ENCODE results near the gene ABCA4. TPM values are rescaled to one million over a fixed set of nuclear protein-coding genes. Genes with fewer than 3 reads are reported as not detected.

The ABCA4 gene
- total and polyA plus RNA-seq, 2 of the 8 experiments (the other 6 are each of a cell fraction or from before 2014, with no cell fraction given) = 0.06 TPM; not detected in 1

- no peak overlapping the region for H2BK20ac ChIP-seq (ENCODE audit: low read length)
- no peak overlapping the region for H3K14ac ChIP-seq (ENCODE audit: insufficient read length)
- no peak overlapping the region for H3K18ac ChIP-seq (ENCODE audit: extremely low read depth, low read length)
- H3K4me2 ChIP-seq (ENCODE audit: insufficient read depth in 1 of 2, low read depth in 2 of 2, low read length in 2 of 2) = no peak overlapping the region
- no peak overlapping the region for H3K4me3 ChIP-seq (ENCODE audit: extremely low read depth in 1 of 4, insufficient read depth in 2 of 4, low read depth in 3 of 4, low read length in 4 of 4)
- TF ChIP-seq RBBP5 (IDR thresholded peaks at IDR 0.05; ENCODE audit: borderline replicate concordance, low read depth, low read length) (no peak), RNF2 (IDR thresholded peaks at IDR 0.05; ENCODE audit: borderline replicate concordance, low read depth, low read length, missing control alignments, poor library complexity, severe bottlenecking) (no peak), RFX5 (IDR thresholded peaks at IDR 0.05; ENCODE audit: borderline replicate concordance, low read depth, low read length) (no peak), TBP (IDR thresholded peaks at IDR 0.05; ENCODE audit: low read depth, low read length) (no peak), CBX5 (IDR thresholded peaks at IDR 0.05; ENCODE audit: low read depth, low read length) (no peak), TEAD4 (IDR thresholded peaks at IDR 0.05; ENCODE audit: low read depth, low read length) (no peak), YY1 (IDR thresholded peaks at IDR 0.05; ENCODE audit: low read depth, low read length) (no peak), HDAC2 (IDR thresholded peaks at IDR 0.05; ENCODE audit: borderline replicate concordance in 1 of 2, low read depth in 2 of 2, low read length in 2 of 2) (no peak), RXRA (IDR thresholded peaks at IDR 0.05; ENCODE audit: insufficient read depth, low read depth, low read length) (no peak), SIRT6 (IDR thresholded peaks at IDR 0.05; ENCODE audit: low read length) (no peak), POLR2A (IDR thresholded peaks at IDR 0.05; ENCODE audit: control extremely low read depth in 1 of 2, low read depth in 2 of 2, low read length in 2 of 2) (no peak), SIX5 (IDR thresholded peaks at IDR 0.05; ENCODE audit: low read depth, low read length) (no peak), EZH2 (IDR thresholded peaks at IDR 0.05; ENCODE audit: low read depth, low read length, severe bottlenecking) (no peak)
- TF ChIP-seq, protein P1, sequence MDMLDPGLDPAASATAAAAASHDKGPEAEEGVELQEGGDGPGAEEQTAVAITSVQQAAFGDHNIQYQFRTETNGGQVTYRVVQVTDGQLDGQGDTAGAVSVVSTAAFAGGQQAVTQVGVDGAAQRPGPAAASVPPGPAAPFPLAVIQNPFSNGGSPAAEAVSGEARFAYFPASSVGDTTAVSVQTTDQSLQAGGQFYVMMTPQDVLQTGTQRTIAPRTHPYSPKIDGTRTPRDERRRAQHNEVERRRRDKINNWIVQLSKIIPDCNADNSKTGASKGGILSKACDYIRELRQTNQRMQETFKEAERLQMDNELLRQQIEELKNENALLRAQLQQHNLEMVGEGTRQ (IDR thresholded peaks at IDR 0.05; ENCODE audit: low read length) = no peak
- no peak overlapping the region for H3K4ac ChIP-seq (replicated peaks; ENCODE audit: insufficient read length, low read depth, low read length)
- no peaks in the 10 kb centered on the region for H3K9me3 ChIP-seq (ENCODE audit: insufficient read depth in 2 of 2, low read depth in 1 of 2, low read length in 1 of 2)
- FAIRE-seq (no peak), DNase-seq (ENCODE audit: low read depth in 1 of 2, low spot score in 2 of 2) (no peak)
- 63% methylated on average over 2 of the region's 2 CpGs; no CpG with 5 or more reads in 1 of the 2 experiments for WGBS, 2 experiments (ENCODE audit: extremely low coverage in 1 of 2, insufficient coverage in 1 of 2, insufficient read length in 1 of 2, insufficient replicate concordance in 2 of 2, low coverage in 1 of 2, low lambda C conversion rate in 2 of 2, missing lambda C conversion rate in 1 of 2)
- ChIA-PET CTCF (ENCODE audit: partially characterized antibody) (interaction anchor here (1.5 to 8.8 kb wide), 2 partner anchors 9 to 17 kb away, joined by 4 to 66 read pairs; no protein-coding TSS in a partner anchor), POLR2A (ENCODE audit: partially characterized antibody) (no interaction called here)
- no peak overlapping the region for H3K9ac ChIP-seq (replicated peaks in 1 of 4; ENCODE audit: extremely low read depth in 1 of 4, low read depth in 3 of 4, low read length in 3 of 4)
- no peak overlapping the region for H4K5ac ChIP-seq (ENCODE audit: insufficient read length, low read depth, low read length)
- H2BK12ac ChIP-seq (ENCODE audit: low read depth, low read length) = no peak overlapping the region
- H2AFZ ChIP-seq (ENCODE audit: low read length) = no peak overlapping the region
- no peak overlapping the region for H2BK5ac ChIP-seq (ENCODE audit: low read depth, low read length)
- no peak overlapping the region for H3K56ac ChIP-seq (replicated peaks; ENCODE audit: insufficient read length, low read depth, low read length)
- H3K79me2 ChIP-seq (ENCODE audit: control insufficient read depth in 1 of 2, insufficient read depth in 2 of 2, low read length in 2 of 2) = no peaks in the 10 kb centered on the region
- H4K20me1 ChIP-seq (replicated peaks in 1 of 2; ENCODE audit: control insufficient read depth in 1 of 2, insufficient read depth in 2 of 2, low read length in 2 of 2) = no peaks in the 10 kb centered on the region
- H3K4me1 ChIP-seq (replicated peaks in 1 of 4; ENCODE audit: control insufficient read depth in 3 of 4, insufficient read depth in 4 of 4, low read length in 3 of 4) = peaks cover 1 to 10% (median 6%) of the 10 kb centered on the region in 4 experiments; a peak in 6 of 7 replicates
- no peak overlapping the region for H2BK120ac ChIP-seq (replicated peaks; ENCODE audit: low read depth, low read length)
- H3K23ac ChIP-seq (ENCODE audit: insufficient read length) = no peak overlapping the region
- H4K91ac ChIP-seq (replicated peaks; ENCODE audit: insufficient read length, low read length) = no peak overlapping the region
- no peaks in the 10 kb centered on the region for H3K23me2 ChIP-seq (ENCODE audit: low read depth, low read length)
- no peaks in the 10 kb centered on the region for H3K79me1 ChIP-seq (ENCODE audit: low read depth, low read length)
- H3K27ac ChIP-seq (ENCODE audit: low read depth, low read length) = no peak overlapping the region
- H2AK5ac ChIP-seq (ENCODE audit: low read depth, low read length) = no peak overlapping the region
- H2BK15ac ChIP-seq (ENCODE audit: low read length) = no peak overlapping the region
- H3K27me3 ChIP-seq (replicated peaks in 1 of 4; ENCODE audit: control insufficient read depth in 3 of 4, extremely low read depth in 1 of 4, insufficient read depth in 3 of 4, low read length in 3 of 4) = no peaks in the 10 kb centered on the region
- no peak overlapping the region for H4K8ac ChIP-seq (ENCODE audit: extremely low read depth, insufficient read depth, low read length)
- no peaks in the 10 kb centered on the region for H3K36me3 ChIP-seq (ENCODE audit: control insufficient read depth in 2 of 4, insufficient read depth in 4 of 4, low read length in 3 of 4)
These were observed 144.7 kb downstream of the ABCA4 start for GRCh38 chr1:93976291-93976690.
